Placental epithelial cell (primary cell): Measurements from ENCODE around the gene CCDC97. TPM values are rescaled to one million over a fixed set of nuclear protein-coding genes. Genes with fewer than 3 reads are reported as not detected.

Experiments
- small RNA-seq: library from RNA; depleted of rRNA; stranded (forward); fragments of <200 nt; gene quantifications from one replicate; pipeline ENCODE3, GENCODE V24; 2012
- total RNA-seq: library from RNA; depleted of rRNA; stranded (reverse); fragments of >200 nt; gene quantifications from 2 replicates; pipeline ENCODE4 v1.2.3, GENCODE V29; 2012

The CCDC97 gene
- total RNA-seq, result 12.2 and 14.2 TPM in 2 replicates

DNA sequence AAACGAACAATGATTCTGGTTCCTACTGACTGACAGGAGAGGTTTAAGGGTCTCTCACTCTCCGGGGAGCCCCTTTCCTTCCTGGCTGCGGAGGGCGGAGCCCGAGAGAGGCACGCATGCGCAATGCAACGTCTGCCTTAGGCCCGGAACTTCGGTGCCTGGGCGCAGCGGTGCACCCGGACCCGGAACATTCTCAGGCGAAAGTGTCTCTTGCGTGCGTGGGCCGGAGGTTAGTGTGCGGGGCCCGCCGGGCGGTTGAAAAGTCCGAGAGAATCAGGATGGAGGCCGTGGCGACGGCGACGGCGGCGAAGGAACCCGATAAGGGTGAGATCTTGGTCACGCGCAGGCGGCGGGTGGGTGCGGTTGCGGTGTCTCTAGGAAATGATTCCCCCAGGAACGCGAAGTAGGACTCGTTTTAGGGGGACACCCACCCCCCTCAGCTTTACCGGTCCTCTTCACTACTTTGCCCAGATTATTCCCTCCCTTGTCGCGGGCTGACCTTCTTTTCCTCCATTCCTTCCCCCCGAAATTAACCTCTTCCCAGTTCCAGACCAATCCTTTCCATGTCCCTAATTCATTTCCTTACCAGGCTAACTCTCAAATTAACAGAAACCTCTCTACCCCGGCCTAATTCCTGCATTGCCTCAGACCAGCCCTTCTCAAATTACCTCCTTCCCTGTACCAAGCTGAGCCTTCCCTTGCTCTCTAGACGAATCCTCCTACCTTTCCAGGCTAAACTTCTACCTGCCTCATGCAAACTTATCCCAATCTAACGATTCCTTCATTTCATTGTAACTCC lies at the start of gene CCDC97:
CCDC97 (plus strand) TSS at position 140 of the 799 bp plus-strand sequence; CDS start at position 279, 139 bp downstream.

DNA sequence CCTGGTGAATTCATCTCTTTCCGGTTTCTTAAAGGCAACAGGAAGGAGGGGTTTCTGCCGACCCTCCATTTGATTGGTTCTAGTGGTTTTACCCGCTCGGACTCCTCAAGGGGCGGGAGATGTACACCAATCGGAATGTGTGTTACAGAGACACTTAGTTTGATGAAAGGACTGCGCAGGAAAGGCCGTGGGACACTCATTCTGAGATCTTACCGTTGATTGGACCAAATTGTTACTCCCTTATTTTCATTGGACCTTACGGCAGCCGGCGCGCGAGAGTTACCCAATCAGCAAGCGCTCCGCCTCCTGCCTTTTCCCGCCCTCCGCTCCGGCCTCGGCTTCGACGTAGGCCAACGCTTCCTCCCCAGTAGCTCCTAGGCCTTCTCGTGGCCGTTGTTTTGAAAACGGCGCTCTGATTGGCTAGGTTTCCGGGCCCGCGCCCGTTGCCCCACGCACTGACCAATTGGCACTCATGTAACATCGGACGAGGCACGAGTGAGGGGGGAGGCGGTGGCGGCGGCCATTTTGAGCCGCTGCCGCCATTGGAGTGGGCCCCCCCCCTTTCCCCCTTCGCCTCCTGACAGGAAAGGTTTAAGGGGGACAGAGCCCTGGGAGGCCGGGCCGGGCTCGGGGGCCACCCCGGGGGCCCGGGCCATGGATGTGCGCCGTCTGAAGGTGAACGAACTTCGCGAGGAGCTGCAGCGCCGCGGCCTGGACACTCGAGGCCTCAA lies 46.0 kb upstream of the CCDC97 start, which contains the start of gene HNRNPUL1:
HNRNPUL1 (plus strand) TSS at position 523 of the 731 bp plus-strand sequence; CDS start at position 655, 132 bp downstream.

DNA sequence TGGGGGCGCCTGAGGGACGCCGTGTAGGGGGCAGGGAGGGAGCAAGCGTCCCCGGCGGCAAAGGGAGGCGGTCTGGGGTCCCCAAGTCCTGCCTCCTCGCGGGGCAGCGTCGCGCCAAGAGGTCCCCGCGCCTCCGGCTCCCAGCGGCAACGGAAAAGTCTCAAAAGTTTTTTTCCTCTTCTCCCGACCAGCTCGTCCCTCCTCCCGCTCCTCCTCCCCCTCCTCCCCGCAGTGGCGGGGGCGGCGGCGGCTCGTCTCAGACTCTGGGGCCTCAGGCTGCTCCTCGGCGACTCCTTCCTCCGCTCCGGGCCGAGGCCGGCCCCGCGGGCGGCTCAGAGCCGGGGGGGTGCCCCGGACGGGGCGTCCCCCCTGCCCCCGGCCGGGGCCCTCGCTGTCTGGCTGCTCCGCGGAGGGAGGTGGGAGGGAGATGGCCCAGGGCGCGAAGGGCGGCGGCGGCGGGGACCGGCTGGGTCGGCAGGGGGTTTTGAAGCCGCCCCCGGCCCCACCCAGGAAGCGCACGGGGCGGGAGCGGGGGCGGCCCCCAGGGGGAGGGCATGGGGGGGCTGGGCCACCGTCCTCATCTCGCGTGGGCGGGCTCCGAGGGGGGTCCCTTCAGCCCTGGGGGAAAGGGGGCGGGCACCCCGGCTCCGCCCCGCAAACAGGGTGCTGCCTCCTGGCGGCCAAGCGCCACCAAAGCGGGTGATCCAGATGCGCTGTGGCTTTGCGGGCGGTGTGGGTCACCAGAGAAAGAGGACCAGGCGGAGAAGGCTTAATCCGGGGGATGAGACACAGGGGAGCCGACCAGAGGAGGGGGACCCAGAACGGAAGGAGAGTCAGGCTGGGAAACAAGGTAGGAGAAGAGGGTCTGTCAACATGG lies 43.7 kb downstream of the CCDC97 start, which contains the start of gene TGFB1:
TGFB1 (minus strand) TSS at position 457 of the 877 bp plus-strand sequence. CDS start 878 bp downstream, outside the sequence.

DNA sequence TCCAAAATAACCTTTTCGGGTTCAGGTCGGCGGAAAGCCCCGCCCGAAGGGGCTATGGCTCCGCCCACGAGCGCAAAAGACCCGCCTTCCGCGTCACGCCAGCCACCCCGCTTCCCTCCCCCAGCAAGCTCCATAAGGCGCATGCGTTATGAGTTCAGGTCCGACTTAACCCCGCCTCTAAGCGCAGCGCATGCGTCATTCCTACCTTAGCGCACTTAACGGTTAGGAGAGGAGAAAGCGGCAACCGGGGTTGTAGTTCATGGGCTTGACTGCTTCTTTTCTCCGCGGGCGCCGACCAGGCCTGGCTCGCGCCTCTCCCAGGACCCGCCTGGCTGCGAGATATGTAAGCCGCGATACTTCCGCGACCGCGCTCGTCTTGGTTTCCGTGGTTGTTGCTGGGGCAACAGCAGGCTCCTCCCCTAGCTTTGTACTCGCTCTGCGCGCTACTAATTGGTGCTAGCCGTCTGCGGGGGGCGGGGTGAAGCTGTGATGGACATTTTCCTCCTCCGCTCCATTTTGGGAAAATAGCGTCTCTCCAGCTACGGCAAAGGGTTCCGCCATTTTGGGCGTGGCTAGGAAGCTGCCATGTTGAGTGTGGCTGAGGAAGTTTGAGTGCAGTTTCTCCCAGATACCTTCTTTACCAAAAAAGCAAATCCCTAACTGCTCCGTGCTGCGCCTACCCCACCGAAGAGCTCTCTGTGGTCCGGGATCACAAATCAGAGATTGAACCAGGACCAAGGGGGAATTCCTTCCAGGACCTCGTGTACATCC lies 54.0 kb downstream of the CCDC97 start, which contains the start of gene B9D2:
B9D2 (minus strand) TSS at position 397 of the 771 bp plus-strand sequence. CDS start 630 bp downstream, outside the sequence.

Small RNA genes lying within 50 kb of the gene (small RNA-seq; reads per million reads assigned to genes)
- not detected for gene RN7SL34P

Other genes with a start within 250 kb of the CCDC97 start
- gene CYP2A13, start 221.7 kb upstream of the CCDC97 start, total RNA-seq, result not detected in 2 replicates
- not detected in 2 replicates for gene CYP2F1, start 195.7 kb upstream of the CCDC97 start, total RNA-seq
- gene CYP2S1, start 117.0 kb upstream of the CCDC97 start, total RNA-seq, result 0.39 and 1.7 TPM in 2 replicates
- gene AXL, start 90.9 kb upstream of the CCDC97 start, total RNA-seq, result 66.0 and 380 TPM in 2 replicates
- 133 and 139 TPM in 2 replicates for gene HNRNPUL1, start 45.8 kb upstream of the CCDC97 start, total RNA-seq
- gene TGFB1, start 43.8 kb downstream of the CCDC97 start, total RNA-seq, result 10.8 and 29.8 TPM in 2 replicates
- 3.9 and 7.9 TPM in 2 replicates for gene B9D2, start 54.0 kb downstream of the CCDC97 start, total RNA-seq
- 3.4 and 12.2 TPM in 2 replicates for gene TMEM91, start 66.4 kb downstream of the CCDC97 start, total RNA-seq
- 11.4 and 16.2 TPM in 2 replicates for gene EXOSC5, start 87.2 kb downstream of the CCDC97 start, total RNA-seq
- gene BCKDHA, start 87.6 kb downstream of the CCDC97 start, total RNA-seq, result 34.7 and 41.2 TPM in 2 replicates
- gene B3GNT8, start 117.2 kb downstream of the CCDC97 start, total RNA-seq, result 4.4 and 6.3 TPM in 2 replicates
- gene DMAC2, start 129.7 kb downstream of the CCDC97 start, total RNA-seq, result 42.4 and 46.4 TPM in 2 replicates
- not detected in 2 replicates for gene ERICH4, start 133.0 kb downstream of the CCDC97 start, total RNA-seq